ENCODE results near the gene MBD3L2B. TPM values are rescaled to one million over a fixed set of nuclear protein-coding genes. Genes with fewer than 3 reads are reported as not detected.
"Not testable (repeated sequence)": the region's sequence is repeated elsewhere in the genome, so short reads cannot be mapped to it uniquely, and the experiment has no call there.

Gene MBD3L2B
- polyA plus RNA-seq (2013, experiment 1 of 2; ENCODE audit: insufficient read length) = not detected
- polyA plus RNA-seq (2013, experiment 2 of 2; ENCODE audit: insufficient read length) = not detected

DNA sequence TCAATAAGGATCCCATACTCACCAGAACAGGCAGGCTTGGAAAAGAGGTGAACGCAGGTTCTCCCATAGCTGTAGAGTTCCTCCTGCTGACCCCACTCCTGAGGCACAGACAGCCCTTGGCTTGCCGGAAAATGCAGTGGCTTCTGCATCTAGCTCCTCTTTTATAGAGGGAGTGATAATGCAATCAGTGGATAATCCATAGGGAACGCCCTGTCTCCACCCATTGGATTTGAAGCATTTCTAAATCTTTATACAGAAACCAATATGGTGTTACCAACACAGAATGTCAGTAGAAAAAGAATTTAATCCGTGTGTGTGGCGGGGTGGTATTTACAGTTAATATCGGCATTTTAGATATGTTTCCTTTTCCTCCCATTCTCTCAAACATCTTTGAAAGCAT lies at the start of gene MBD3L2B:
TSS of gene MBD3L2B (minus strand) at position 101 of the 400 bp plus-strand sequence. CDS start at position 67, 34 bp downstream.
- DNase-seq = not testable (repeated sequence)

DNA sequence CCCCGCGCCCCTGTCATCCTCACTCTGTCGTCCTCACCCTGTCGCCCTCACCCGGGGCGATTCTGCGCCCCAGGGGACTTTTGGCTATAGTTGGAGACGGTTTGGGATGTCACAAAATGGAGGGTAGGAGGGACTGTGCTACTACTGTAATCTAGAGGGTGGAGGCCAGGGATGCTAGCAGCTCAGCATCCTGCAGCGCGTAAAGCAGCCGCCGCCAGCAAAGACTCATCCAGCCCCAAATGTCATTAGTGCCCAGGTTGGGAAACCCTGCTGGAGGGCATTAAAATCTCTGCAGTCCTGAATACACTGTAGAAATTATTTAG lies 48.6 kb upstream of the MBD3L2B start:
- DNase-seq = no peak

DNA sequence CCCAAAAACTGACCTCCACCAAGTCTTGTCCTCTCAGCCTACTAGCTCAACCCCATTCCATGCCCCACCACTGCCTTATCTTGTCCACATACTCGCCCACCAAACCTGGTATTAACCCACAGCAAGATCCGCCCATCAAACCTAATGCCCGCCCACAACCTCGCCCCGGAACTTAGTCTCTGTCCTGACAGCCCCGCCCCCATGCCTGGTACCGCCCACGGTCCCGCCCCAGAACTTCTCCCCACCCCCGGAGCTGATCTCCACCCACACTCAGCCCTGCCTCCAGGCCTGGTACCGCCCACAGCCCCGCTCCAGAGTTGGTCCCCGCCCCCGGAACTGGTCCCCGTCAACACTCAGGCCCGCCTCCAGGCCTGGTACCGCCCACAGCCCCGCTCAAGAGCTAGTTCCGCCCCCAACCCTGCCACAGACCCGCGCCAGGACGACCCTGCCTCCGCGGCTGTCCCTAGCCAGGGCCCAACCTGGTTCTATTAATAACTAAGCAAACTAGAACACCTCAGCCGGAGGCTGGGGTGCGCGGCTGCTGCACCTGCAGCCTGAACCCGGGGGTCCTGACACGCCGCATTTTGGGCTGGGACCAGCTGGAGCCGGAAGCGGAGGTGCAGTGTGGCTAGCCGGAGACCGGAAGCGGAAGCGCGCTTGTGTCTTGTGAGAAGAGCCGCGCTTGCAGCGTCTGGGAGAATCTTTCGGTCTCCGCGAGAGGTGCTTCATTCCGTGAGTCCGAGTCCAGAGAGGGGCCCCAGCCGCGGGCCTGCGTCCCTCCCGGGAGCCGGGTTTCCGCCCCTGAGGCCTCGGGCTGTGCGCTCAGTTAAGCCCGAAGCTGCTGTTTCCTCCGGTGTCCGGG lies 48.0 kb upstream of the MBD3L2B start, which contains the start of gene ZNF557:
TSS of gene ZNF557 (plus strand) at position 662 of the 862 bp plus-strand sequence. CDS start 5,372 bp downstream, outside the sequence.
- peak; percentile 96 for DNase-seq

DNA sequence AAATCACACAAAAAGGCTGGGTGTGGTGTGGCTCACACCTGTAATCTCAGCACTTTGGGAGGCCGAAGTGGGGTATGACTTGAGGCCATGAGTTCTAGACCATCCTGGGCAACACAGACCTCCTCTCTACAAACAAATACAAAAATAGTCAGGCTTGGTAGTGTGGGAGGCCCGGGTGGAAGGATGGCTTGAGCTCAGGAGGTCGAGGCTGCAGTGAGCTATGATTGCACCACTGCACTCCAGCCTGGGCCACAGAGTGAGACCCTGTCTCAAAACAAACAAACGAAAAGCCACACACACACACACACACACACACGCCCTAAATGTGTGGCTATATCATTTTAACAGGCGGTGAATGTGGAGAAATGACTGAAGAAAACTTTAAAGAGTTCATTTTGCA lies 47.4 kb upstream of the MBD3L2B start:
- DNase-seq = no peak

DNA sequence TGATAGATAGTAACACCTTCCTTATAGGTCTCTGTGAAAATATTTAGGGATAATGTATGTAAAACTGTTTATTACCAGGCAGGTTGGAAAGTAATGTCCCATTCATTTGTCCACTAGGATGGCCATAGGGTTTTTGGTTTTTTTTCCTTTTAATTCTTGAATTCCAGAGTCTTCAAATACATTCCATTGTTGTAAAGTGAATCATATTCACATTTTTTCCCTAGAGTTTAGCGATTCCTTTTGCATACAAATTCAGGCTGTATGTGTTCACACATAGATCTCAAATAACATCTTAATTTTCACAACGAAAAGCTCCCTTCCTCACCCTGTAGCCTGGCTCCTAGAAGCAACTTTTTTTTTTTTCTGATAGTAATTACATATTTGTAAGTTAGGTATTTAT lies 46.5 kb upstream of the MBD3L2B start:
- peak; percentile 67 for DNase-seq

DNA sequence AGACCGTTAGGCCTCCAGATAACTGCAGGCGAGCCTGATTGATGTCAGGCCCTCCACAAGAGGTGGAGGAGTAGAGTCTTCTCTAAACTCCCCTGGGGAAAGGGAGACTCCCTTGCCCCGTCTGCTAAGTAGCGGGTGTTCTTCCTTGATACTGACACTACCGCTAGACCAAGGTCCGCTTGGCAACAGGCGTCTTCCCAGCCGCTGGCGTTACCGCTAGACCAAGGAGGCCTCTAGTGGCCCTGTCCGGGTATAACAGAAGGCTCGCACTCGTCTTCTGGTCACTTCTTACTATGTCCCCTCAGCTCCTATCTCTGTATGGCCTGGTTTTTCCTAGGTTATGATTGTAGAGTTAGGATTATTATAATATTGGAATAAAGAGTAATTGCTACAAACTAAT lies 45.9 kb upstream of the MBD3L2B start:
- peak; percentile 30 for DNase-seq

DNA sequence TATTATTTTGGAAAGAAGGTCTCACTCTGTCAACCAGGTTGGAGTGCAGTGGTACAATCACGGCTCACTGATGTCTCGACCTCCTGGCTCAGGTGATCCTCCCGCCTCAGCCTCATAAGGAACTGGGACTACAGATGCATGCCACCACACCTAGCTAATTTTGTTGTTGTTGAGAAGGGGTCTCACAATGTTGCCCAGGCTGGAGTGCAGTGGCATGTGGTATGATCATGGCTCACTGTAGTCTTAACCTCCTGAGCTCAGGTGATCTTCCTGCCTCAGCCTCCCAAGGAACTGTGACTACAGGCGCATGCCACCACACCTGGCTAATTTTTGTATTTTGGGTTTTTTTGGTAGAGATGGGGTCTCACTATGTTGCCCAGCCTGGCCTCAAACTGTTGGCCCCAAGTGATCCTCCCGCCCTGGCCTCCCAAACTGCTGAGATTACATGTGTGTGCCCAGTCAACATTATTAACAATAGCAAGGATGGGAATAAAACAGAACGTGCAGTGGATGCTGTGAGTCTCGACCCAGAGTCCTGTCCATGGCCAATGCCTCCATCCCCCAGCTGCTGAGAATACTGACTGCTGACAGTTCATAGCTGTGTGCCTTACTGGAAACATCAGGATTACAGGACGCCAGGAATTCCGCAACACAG lies 42.7 kb upstream of the MBD3L2B start:
- DNase-seq = no peak

DNA sequence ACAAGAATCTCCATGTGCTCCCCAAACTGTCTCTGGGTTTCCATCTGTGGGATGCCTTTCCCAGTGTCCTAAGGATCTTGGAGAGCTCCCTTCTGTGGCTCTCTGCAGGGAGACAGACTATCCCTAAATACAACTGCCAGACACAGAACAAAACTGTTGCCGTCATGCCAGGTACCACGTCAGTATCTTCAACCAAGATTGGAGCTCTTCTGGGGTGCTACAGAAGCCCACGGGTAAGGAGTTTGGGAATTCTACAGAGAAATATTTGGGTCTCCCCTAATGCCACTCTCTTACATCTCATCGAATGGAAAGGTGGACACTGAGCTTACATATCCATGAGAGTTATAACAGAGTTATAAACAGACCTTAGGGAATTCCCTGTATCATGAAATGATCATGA lies 42.1 kb upstream of the MBD3L2B start:
- DNase-seq = no peak

DNA sequence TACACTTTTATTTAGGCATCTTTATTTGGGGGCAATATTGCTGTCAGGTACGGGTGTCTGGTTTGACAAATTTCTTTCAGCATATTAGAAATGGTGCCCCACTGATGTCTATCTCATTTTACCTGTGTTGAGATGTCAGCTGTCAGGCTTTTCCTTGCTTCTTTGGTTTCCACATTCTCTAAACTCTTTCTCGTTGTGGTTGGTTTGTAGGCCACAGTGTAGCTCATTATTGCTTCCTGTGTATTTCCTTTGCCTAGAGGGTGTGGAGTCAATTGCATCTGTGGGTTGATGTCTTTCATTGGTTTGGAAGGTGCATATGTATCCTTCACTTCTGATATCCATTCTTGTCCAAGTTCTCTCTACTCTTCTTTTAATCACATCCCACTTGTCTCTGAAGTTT lies 38.7 kb upstream of the MBD3L2B start:
- not testable (repeated sequence) for DNase-seq

DNA sequence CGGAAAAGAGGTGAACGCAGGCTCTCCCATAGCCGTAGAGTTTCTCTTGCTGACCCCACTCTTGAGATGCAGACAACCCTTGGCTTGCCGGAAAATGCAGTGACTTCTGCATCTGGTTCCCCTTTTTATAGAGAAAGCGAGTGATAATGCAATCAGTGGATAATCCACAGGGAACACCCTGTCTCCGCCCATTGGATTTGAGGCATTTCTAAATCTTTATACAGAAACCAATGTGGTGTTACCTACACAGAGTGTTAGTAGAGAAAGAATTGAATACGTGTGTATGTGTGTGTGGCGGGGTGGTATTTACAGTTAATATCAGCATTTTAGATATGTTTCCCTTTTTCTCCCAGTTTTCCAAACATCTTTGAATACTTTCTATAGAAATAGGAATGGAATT lies 37.3 kb upstream of the MBD3L2B start, which contains the start of gene MBD3L3:
TSS of gene MBD3L3 (minus strand) at position 101 of the 400 bp plus-strand sequence. CDS start at position 30, 71 bp downstream.
- DNase-seq = not testable (repeated sequence)

DNA sequence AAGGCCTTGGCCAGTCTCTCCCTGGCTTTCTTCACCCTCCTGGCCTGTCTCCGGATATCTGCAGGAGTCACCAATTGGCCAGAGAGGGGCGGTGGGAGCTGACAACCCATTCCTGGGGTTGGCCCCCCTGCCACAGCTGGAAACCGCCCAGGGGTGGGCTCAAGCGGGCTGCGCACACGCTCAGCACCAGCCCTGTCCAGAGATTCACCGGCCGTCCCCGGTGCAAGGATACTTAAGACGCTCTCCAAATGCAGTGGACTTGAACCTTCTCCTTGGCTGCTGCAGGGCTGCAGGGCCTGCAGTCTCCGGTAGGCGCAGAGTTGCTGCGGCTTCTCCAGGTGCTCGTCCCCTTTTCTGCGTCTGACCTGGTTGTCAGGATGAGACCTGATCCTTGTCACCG lies 35.1 kb upstream of the MBD3L2B start:
- not testable (repeated sequence) for DNase-seq

DNA sequence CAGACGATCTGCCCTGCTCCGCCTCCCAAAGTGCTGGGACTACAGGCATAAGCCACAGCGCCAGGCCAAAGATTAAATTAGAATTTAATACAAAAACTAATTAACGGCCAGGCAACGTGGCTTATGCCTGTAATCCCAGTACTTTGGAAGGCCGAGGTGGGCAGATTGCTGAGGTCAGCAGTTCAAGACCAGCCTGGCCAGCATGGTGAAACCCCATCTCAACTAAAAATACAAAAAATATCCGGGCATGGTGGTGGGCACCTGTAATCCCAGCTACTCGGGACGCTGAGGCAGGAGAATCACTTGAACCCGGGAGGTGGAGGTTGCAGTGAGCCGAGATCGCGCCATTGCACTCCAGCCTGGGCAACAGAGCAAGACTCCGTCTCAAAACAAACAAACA lies 34.4 kb upstream of the MBD3L2B start:
- not testable (repeated sequence) for DNase-seq

DNA sequence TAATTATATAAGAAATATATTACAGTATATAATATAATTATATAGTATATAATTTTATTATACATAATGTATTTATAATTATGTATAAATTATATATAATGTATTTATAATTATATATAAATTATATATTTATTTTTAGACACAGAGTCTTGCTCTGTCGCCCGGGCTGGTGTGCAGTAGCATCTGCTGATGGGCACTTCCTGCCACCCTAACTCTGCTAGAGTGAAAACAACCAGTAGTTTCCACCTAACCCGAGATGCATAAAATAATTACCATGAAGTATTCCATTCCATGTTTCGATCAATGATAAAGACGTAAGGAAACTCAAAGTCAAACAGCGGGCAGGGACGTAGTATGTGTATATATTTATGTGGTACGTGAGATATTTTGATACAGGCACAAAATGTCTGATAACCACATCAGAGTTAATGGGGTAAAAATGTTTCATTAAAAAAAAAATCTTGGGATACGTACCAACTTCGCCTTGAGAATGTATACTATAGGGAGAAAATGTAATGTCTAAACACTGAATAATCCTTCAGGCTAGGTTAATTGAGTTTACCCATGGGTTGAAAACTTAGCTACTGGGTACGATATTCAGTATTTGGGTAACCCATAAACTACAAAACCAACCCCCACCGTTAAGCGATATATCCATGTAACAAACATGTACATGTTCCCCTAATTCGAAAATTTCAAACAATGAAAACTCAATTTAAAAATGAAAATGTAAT lies 33.6 kb upstream of the MBD3L2B start:
- DNase-seq = not testable (repeated sequence)

DNA sequence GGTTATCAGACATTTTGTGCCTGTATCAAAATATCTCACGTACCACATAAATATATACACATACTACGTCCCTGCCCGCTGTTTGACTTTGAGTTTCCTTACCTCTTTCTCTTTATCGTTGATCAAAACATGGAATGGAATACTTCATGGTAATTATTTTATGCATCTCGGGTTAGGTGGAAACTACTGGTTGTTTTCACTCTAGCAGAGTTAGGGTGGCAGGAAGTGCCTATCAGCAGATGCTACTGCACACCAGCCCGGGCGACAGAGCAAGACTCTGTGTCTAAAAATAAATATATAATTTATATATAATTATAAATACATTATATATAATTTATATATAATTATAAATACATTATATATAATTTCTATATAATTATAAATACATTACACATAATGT lies 31.7 kb upstream of the MBD3L2B start:
- not testable (repeated sequence) for DNase-seq

DNA sequence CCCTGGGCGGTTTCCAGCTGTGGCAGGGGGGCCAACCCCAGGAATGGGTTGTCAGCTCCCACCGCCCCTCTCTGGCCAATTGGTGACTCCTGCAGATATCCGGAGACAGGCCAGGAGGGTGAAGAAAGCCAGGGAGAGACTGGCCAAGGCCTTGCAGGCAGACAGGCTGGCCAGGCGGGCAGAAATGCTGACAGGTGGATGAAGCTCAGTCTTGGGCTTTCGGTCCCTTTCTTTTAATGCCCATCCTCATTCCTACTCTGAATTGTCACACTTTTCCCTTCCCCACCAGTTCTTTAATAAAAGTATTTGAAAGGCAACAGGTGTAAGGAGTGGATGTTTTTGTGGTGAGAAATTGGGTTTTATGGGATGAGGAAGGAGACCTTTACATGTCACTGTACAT lies 30.2 kb upstream of the MBD3L2B start:
- DNase-seq = not testable (repeated sequence)

DNA sequence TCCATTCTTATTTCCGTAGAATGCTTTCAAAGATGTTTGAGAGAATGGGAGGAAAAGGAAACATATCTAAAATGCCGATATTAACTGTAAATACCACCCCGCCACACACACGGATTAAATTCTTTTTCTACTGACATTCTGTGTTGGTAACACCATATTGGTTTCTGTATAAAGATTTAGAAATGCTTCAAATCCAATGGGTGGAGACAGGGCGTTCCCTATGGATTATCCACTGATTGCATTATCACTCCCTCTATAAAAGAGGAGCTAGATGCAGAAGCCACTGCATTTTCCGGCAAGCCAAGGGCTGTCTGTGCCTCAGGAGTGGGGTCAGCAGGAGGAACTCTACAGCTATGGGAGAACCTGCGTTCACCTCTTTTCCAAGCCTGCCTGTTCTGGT lies 27.8 kb upstream of the MBD3L2B start, which contains the start of gene MBD3L2:
TSS of gene MBD3L2 (plus strand) at position 301 of the 400 bp plus-strand sequence. CDS start at position 354, 53 bp downstream.
- not testable (repeated sequence) for DNase-seq

DNA sequence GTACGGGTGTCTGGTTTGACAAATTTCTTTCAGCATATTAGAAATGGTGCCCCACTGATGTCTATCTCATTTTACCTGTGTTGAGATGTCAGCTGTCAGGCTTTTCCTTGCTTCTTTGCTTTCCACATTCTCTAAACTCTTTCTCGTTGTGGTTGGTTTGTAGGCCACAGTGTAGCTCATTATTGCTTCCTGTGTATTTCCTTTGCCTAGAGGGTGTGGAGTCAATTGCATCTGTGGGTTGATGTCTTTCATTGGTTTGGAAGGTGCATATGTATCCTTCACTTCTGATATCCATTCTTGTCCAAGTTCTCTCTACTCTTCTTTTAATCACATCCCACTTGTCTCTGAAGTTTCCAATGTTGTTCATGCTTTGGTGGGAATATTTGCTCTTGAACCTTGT lies 20.3 kb upstream of the MBD3L2B start:
- not testable (repeated sequence) for DNase-seq

DNA sequence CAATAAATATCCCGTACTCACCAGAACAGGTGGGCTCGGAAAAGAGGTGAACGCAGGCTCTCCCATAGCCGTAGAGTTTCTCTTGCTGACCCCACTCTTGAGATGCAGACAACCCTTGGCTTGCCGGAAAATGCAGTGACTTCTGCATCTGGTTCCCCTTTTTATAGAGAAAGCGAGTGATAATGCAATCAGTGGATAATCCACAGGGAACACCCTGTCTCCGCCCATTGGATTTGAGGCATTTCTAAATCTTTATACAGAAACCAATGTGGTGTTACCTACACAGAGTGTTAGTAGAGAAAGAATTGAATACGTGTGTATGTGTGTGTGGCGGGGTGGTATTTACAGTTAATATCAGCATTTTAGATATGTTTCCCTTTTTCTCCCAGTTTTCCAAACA lies 18.8 kb upstream of the MBD3L2B start, which contains the start of gene MBD3L4:
TSS of gene MBD3L4 (minus strand) at position 101 of the 400 bp plus-strand sequence. CDS start at position 66, 35 bp downstream.
- DNase-seq = not testable (repeated sequence)

DNA sequence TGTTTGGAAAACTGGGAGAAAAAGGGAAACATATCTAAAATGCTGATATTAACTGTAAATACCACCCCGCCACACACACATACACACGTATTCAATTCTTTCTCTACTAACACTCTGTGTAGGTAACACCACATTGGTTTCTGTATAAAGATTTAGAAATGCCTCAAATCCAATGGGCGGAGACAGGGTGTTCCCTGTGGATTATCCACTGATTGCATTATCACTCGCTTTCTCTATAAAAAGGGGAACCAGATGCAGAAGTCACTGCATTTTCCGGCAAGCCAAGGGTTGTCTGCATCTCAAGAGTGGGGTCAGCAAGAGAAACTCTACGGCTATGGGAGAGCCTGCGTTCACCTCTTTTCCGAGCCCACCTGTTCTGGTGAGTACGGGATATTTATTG lies 9.0 kb upstream of the MBD3L2B start, which contains the start of gene MBD3L5:
TSS of gene MBD3L5 (plus strand) at position 301 of the 400 bp plus-strand sequence. CDS start at position 335, 34 bp downstream.
- DNase-seq = not testable (repeated sequence)

DNA sequence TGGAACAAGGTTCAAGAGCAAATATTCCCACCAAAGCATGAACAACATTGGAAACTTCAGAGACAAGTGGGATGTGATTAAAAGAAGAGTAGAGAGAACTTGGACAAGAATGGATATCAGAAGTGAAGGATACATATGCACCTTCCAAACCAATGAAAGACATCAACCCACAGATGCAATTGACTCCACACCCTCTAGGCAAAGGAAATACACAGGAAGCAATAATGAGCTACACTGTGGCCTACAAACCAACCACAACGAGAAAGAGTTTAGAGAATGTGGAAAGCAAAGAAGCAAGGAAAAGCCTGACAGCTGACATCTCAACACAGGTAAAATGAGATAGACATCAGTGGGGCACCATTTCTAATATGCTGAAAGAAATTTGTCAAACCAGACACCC lies 7.6 kb upstream of the MBD3L2B start:
- not testable (repeated sequence) for DNase-seq

DNA sequence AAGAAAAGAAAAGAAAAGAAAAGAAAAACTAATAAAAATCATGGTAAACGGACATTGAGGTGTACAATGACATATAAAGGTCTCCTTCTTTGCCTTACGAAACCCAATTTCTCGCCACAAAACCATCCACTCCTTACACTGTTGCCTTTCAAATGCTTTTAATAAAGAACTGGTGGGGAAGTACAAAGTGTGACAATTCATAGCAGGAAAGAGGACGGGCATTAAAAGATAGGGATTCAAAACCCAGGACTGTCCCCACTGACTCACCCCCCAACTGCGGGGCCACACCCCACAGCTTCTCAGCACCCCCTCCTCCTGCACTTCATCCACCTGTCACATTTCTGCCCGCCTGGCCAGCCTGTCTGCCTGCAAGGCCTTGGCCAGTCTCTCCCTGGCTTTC lies 2.4 kb downstream of the MBD3L2B start:
- no peak for DNase-seq

DNA sequence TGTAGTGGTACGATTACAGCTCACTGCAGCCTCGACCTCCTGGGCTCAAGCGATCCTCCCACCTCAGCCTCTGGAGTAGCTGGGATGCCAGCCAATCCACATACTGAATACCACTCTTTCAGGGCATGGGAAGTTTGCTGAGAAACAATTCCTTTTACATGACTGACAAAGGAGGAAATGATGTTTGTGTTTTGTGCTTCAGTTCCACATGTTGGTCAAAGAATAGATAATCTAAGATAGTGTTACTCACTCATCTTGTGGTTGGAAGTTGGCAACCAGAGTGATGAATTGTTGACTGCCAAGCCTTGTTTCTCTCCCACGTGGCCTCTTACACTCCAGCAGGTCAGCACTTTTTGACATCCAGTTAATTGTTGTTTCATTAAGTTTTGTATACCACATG lies 7.6 kb downstream of the MBD3L2B start:
- DNase-seq = no peak

Data from fibroblast of skin of back (primary cell).